Ovary (tissue), 9 donors: ENCODE results near the gene GABBR1. TPM values are rescaled to one million over a fixed set of nuclear protein-coding genes. Genes with fewer than 3 reads are reported as not detected.
"Not testable (repeated sequence)": the region's sequence is repeated elsewhere in the genome, so short reads cannot be mapped to it uniquely, and the experiment has no call there.

Experiments used
- DNase-seq, 5 donors: peaks; one replicate each; pipeline ENCODE4 v3.0.0-alpha.2; 2019 to 2020
- H3K27ac ChIP-seq, 2 donors: fragments of 200-600 bp; one replicate each; pipeline versions ENCODE4 v1.5.1 to v1.8.0; 2019 to 2022
- H3K27me3 ChIP-seq: fragments of 200-600 bp; one replicate; pipeline ENCODE4 v1.8.0; 2022
- H3K36me3 ChIP-seq: fragments of 200-600 bp; sonication (generic); one replicate; pipeline ENCODE4 v1.5.1; 2019
- H3K4me1 ChIP-seq: one replicate; pipeline ENCODE4 v1.8.1; 2013; ENCODE audit warnings: mild to moderate bottlenecking, moderate library complexity; ENCODE audit not compliant: insufficient read depth
- H3K4me3 ChIP-seq: fragments of 200-600 bp; sonication (generic); one replicate; pipeline ENCODE4 v1.5.1; 2017
- H3K9me3 ChIP-seq, 2 donors: fragments of 200-600 bp in 1 of 2; sonication (generic) in 1 of 2; one replicate each; pipeline versions ENCODE4 v1.5.1 to v1.8.1; 2013 to 2019; ENCODE audit warnings: mild to moderate bottlenecking in 1 of 2, moderate library complexity in 1 of 2
- EP300 ChIP-seq: sonication (generic); formaldehyde crosslinking; IDR thresholded peaks from one replicate; pipeline ENCODE4 v1.6.1; 2017; ENCODE audit warnings: antibody characterized with exemption
- POLR2A ChIP-seq: fragments of 450-650 bp; IDR thresholded peaks from one replicate; pipeline ENCODE4 v1.6.1; 2017; ENCODE audit warnings: antibody characterized with exemption, mild to moderate bottlenecking, moderate library complexity
- WGBS, 3 donors: extraction: QIAGEN DNeasy Blood & Tissue Kit in 1 of 3; methylation state at CpG; one replicate each; pipeline versions ENCODE4 v1.1.5 to v1.1.7; 2013 to 2017; 5-methylcytosine and 5-hydroxymethylcytosine counted together
- intact Hi-C, 4 donors: fragments of 100-400 bp; cut with DNase I; formaldehyde crosslinking; loops; one replicate each; pipeline versions ENCODE4 v1.11.0 to v1.15.1; 2022 to 2023
- polyA plus RNA-seq, 2 donors: library from polyadenylated mRNA; stranded (reverse); fragments of 200-250 nt in 1 of 2; fragments of 350-450 nt in 1 of 2; fragmentation: Illumina TruSeq in 1 of 2; extraction: RNeasy Lipid Tissue Mini Kit (QIAGEN cat#74804) in 1 of 2; gene quantifications; one replicate each; pipeline ENCODE4 v1.2.3, GENCODE V29; 2013 to 2014
- total RNA-seq, 7 donors: library from RNA; depleted of rRNA in 2 of 7; stranded (reverse); fragments of >200 nt in 2 of 7; fragmentation: NEBNext Ultra II Directional in 3 of 7; extraction: Animal tissue kit (Norgen Biotek cat#: 25700) in 3 of 7; gene quantifications; one replicate each; pipeline versions ENCODE4 v1.1.0 to v1.2.4, GENCODE V29; 2016 to 2023
- TF ChIP-seq, protein P1 (sequence below), 3 donors: fragments of 450-650 bp in 2 of 3; fragments of 200-600 bp in 1 of 3; IDR thresholded peaks; one replicate each; pipeline versions ENCODE4 v1.5.1 to v1.8.0; 2016 to 2022; ENCODE audit warnings: antibody characterized with exemption in 3 of 3, mild to moderate bottlenecking in 1 of 3
- donor health status: DM: no; HTN: no; CAD: no; lungs with moderate emphysema.
- donor health status: DM: no; HTN: no; CAD: no.
- donor health status: Bipolar disorder and iron deficiency.
- donor health status: DM: yes; HTN: yes; CAD: no.
- donor health status: DM: no; HTN: no; CAD: no.
- donor health status: DM: yes; HTN: yes; CAD: no.

The GABBR1 gene
- total and polyA plus RNA-seq, 9 donors: 23.0 to 80.0 (median 48.5) TPM

DNA sequence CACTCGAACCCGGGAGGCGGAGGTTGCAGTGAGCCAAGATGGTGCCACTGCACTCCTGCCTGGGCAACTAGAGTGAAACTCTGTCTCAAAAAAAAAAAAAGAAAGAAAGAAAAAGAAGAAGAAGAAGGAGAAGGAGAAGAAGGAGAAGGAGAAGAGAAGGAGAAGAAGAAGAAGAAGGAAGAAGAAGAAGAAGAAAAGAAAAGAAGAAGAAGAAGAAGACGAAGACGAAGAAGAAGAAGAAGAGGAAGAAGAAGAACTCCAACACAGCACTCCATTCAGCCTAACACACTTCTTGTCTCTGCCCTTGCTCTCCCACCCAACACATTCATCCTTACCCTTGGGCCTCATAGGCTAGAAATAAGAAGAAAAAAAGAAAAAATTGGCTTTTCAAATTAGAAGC lies 41.0 kb upstream of the GABBR1 start:
- Histone ChIP-seq H3K9me3 (no peaks in the 10 kb centered on the region), H3K27ac (no peak overlapping the region), H3K27me3 (no peaks in the 10 kb centered on the region), H3K36me3 (no peaks in the 10 kb centered on the region), H3K4me3 (no peak overlapping the region), H3K4me1 (no peaks in the 10 kb centered on the region)
- DNase-seq: no peak
- TF ChIP-seq POLR2A: no peak
- TF ChIP-seq, protein P1, sequence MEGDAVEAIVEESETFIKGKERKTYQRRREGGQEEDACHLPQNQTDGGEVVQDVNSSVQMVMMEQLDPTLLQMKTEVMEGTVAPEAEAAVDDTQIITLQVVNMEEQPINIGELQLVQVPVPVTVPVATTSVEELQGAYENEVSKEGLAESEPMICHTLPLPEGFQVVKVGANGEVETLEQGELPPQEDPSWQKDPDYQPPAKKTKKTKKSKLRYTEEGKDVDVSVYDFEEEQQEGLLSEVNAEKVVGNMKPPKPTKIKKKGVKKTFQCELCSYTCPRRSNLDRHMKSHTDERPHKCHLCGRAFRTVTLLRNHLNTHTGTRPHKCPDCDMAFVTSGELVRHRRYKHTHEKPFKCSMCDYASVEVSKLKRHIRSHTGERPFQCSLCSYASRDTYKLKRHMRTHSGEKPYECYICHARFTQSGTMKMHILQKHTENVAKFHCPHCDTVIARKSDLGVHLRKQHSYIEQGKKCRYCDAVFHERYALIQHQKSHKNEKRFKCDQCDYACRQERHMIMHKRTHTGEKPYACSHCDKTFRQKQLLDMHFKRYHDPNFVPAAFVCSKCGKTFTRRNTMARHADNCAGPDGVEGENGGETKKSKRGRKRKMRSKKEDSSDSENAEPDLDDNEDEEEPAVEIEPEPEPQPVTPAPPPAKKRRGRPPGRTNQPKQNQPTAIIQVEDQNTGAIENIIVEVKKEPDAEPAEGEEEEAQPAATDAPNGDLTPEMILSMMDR (IDR thresholded peaks at IDR 0.05): no peak
- no peak for TF ChIP-seq EP300
- 88 to 95% (median 91%) methylated on average over 5 of the region's 5 CpGs for WGBS, 3 donors
- intact Hi-C loops: no loop called here

DNA sequence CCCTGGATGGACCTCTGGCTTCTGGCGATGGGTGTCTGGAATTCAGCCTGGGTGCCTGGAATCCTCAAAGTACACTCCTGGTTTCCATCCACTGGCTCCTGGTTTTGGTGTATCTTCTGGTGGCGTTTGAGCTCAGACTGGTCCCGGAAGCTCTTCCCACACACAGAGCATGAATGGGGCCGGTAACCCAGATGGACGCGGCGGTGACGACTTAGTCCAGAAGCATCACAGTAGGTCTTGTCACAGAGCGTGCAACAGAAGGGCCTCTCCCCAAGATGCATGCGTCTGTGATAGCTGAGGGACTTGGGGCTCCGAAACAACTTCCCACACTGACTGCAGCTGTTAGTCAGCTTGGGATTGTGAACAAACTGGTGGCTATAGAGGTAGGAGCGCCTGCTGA lies 40.2 kb upstream of the GABBR1 start:
- Histone ChIP-seq H3K9me3 (no peaks in the 10 kb centered on the region), H3K4me3 (no peak overlapping the region), H3K27me3 (no peaks in the 10 kb centered on the region), H3K36me3 (no peaks in the 10 kb centered on the region), H3K4me1 (no peaks in the 10 kb centered on the region), H3K27ac (no peak overlapping the region)
- no peak for TF ChIP-seq POLR2A
- TF ChIP-seq EP300: no peak
- TF ChIP-seq, protein P1 (IDR thresholded peaks at IDR 0.05): no peak
- 93 to 96% (median 94%) methylated on average over 12 of the region's 12 CpGs for WGBS, 3 donors
- DNase-seq: no peak
- intact Hi-C loops: no loop called here

DNA sequence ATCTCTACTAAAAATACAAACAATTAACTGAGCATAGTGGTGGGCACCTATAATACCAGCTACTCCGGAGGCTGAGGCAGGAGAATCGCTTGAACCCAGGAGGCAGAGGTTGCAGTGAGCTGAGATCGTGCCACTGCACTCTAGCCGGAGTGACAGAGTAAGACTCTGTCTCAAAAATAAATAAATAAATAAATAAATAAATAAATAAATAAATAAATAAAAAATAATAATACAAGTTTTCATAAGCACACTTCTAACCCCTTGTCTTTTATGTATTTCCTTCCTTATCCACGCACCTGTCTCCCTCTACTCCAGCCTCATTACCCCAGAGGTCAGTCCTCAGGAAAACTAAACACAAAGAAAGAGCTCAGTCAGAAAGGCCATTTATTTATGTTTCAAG lies 39.1 kb upstream of the GABBR1 start:
- H3K4me3 ChIP-seq, H3K27ac ChIP-seq, H3K4me1 ChIP-seq, H3K27me3 ChIP-seq, DNase-seq, H3K9me3 ChIP-seq, H3K36me3 ChIP-seq, intact Hi-C loops: not testable (repeated sequence)
- 83 to 96% (median 94%) methylated on average over 5 of the region's 5 CpGs for WGBS, 3 donors

DNA sequence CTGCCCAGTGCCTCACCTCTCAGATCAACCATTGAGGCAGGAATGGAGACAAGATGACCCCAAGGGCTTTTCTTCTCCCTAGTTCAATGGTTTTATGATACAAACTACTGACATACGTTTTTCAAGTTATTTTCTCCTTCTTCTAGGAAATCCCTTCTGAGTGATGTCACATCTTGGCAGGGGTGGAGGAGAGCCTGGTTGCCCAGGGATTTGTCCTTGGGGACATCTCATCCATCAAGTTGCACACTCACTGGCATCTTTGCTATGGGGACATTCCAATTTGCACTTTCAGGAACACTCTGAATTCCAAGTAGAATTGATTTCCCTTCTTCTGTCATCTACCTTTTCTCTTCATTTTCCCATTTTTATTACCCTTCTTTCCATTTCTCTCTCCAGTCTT lies 38.0 kb upstream of the GABBR1 start:
- no peaks in the 10 kb centered on the region for H3K36me3 ChIP-seq
- intact Hi-C loops: no loop called here
- no peaks in the 10 kb centered on the region for H3K4me1 ChIP-seq
- H3K9me3 ChIP-seq: no peaks in the 10 kb centered on the region
- TF ChIP-seq POLR2A (no peak), EP300 (no peak)
- TF ChIP-seq, protein P1 (IDR thresholded peaks at IDR 0.05): no peak
- H3K27ac ChIP-seq: no peak overlapping the region
- no peak overlapping the region for H3K4me3 ChIP-seq
- DNase-seq: no peak
- no peaks in the 10 kb centered on the region for H3K27me3 ChIP-seq
- 23 to 44% (median 24%) methylated on average over 1 of the region's 1 CpG for WGBS, 3 donors

DNA sequence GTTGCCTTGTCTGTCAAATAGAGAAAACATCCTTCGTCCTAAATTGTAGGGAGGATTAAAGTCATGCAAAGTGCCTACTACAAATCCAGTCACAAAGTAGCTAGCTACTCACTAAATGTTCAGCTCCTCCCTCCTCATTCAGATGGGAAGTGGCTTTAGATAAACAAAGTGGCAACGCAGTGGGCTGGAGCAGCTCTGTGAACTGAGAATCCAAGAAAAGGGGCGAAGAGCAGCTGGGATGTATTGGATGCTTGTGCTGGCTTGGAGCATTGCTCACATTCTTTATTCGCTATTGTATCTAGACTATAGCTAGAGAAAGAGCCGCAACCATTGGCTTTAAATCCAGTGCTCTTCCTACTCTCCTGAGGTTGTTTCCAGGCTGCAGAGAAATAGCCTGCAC lies 34.2 kb upstream of the GABBR1 start:
- TF ChIP-seq, protein P1 (IDR thresholded peaks at IDR 0.05): no peak
- TF ChIP-seq EP300 (no peak), POLR2A (no peak)
- Histone ChIP-seq H3K36me3 (no peaks in the 10 kb centered on the region), H3K4me3 (no peak overlapping the region), H3K4me1 (no peaks in the 10 kb centered on the region), H3K9me3 (no peaks in the 10 kb centered on the region), H3K27me3 (no peaks in the 10 kb centered on the region), H3K27ac (no peak overlapping the region)
- DNase-seq: no peak
- WGBS, 3 donors: 16 to 23% (median 21%) methylated on average over 5 of the region's 5 CpGs
- intact Hi-C loops: no loop called here
